ENCODE measurements around the gene TNNT3. TPM values are rescaled to one million over a fixed set of nuclear protein-coding genes. Genes with fewer than 3 reads are reported as not detected.
"Not testable (repeated sequence)": the region's sequence is repeated elsewhere in the genome, so short reads cannot be mapped to it uniquely, and the experiment has no call there.

The TNNT3 gene
- total RNA-seq, 1 experiment from 2014 or later: not detected

GRCh38 chr11:1873813-1874150, 45.7 kb upstream of the TNNT3 start:
- BruUV-seq (replicated peaks); CTCF ChIA-PET; POLR2A ChIA-PET (ENCODE audit: low non-redundant PET); DNase-seq (ENCODE audit: low spot score); H3K4me3 ChIP-seq (ENCODE audit: low read depth, low read length, poor library complexity, severe bottlenecking); H3K4me1 ChIP-seq (ENCODE audit: insufficient read depth, low read length, poor library complexity, severe bottlenecking); H3K27ac ChIP-seq (ENCODE audit: low read depth, low read length, poor library complexity, severe bottlenecking); H3K36me3 ChIP-seq (ENCODE audit: insufficient read depth, low read length, poor library complexity, severe bottlenecking); intact Hi-C loops (cut with micrococcal nuclease; ENCODE audit: unreplicated experiment); H3K9me3 ChIP-seq (ENCODE audit: low read depth, low read length, poor library complexity, severe bottlenecking): not testable (repeated sequence)
- H3K27me3 ChIP-seq (replicated peaks; ENCODE audit: insufficient read depth, low read depth, low read length, poor library complexity): peaks cover 60% of the 10 kb centered on the region
- TF ChIP-seq EZH2 (IDR thresholded peaks at IDR 0.05; ENCODE audit: borderline replicate concordance, low read depth, low read length, poor library complexity, severe bottlenecking): peak; percentile 12

GRCh38 chr11:1874441-1875092, 44.9 kb upstream of the TNNT3 start:
- BruUV-seq (replicated peaks); POLR2A ChIA-PET (ENCODE audit: low non-redundant PET); intact Hi-C loops (cut with micrococcal nuclease; ENCODE audit: unreplicated experiment); DNase-seq (ENCODE audit: low spot score); H3K4me1 ChIP-seq (ENCODE audit: insufficient read depth, low read length, poor library complexity, severe bottlenecking); H3K36me3 ChIP-seq (ENCODE audit: insufficient read depth, low read length, poor library complexity, severe bottlenecking); H3K27ac ChIP-seq (ENCODE audit: low read depth, low read length, poor library complexity, severe bottlenecking); H3K9me3 ChIP-seq (ENCODE audit: low read depth, low read length, poor library complexity, severe bottlenecking); H3K4me3 ChIP-seq (ENCODE audit: low read depth, low read length, poor library complexity, severe bottlenecking); CTCF ChIA-PET: not testable (repeated sequence)
- peak; percentile 27 for TF ChIP-seq EZH2 (IDR thresholded peaks at IDR 0.05; ENCODE audit: borderline replicate concordance, low read depth, low read length, poor library complexity, severe bottlenecking)
- peaks cover 52% of the 10 kb centered on the region for H3K27me3 ChIP-seq (replicated peaks; ENCODE audit: insufficient read depth, low read depth, low read length, poor library complexity)

DNA sequence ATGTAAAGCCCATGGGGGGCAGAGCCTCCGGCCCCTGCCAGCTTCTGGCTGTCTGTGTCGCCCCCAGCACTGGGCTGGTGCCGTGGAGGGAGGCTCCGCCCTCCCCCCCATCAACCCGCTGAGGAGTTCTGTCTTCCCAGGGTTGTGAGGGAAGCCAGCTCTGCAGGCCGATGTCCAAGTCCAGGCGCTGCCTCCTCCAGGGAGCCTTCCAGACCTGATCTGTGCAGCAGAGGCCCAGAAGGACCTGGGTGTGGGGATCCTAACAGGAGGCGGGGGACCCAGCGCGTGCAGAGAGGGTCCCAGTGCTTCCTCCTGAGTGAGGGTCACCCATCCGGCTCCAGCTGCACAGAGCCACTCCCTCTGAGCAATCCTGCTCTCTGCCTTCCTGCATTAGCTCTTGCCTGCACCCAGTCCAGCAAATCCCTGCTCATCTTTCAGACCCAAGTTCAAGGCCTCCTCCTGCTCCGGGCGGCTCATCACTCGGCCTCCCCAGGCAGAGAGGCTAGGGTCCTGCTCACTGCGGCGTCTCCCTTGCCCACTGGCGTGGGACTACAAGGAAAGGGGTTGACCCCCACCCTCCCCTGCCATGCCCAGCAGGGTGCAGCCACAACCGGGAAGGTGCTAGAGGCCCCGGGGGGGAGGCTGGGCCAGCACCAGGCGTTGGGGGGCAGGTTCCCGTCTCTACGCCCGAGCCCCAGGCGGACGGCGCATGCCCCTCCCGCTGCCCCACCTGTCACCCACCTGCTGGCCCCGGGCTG, 44.2 kb upstream of the TNNT3 start:
- H3K9me3 ChIP-seq (ENCODE audit: low read depth, low read length, poor library complexity, severe bottlenecking): no peaks in the 10 kb centered on the region
- BruUV-seq (replicated peaks): no TSS peak
- intact Hi-C loops (cut with micrococcal nuclease; ENCODE audit: unreplicated experiment): no loop called here
- H3K4me3 ChIP-seq (ENCODE audit: low read depth, low read length, poor library complexity, severe bottlenecking): no peak overlapping the region
- DNase-seq (ENCODE audit: low spot score): no peak
- TF ChIP-seq, protein P1, sequence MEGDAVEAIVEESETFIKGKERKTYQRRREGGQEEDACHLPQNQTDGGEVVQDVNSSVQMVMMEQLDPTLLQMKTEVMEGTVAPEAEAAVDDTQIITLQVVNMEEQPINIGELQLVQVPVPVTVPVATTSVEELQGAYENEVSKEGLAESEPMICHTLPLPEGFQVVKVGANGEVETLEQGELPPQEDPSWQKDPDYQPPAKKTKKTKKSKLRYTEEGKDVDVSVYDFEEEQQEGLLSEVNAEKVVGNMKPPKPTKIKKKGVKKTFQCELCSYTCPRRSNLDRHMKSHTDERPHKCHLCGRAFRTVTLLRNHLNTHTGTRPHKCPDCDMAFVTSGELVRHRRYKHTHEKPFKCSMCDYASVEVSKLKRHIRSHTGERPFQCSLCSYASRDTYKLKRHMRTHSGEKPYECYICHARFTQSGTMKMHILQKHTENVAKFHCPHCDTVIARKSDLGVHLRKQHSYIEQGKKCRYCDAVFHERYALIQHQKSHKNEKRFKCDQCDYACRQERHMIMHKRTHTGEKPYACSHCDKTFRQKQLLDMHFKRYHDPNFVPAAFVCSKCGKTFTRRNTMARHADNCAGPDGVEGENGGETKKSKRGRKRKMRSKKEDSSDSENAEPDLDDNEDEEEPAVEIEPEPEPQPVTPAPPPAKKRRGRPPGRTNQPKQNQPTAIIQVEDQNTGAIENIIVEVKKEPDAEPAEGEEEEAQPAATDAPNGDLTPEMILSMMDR (conservative IDR thresholded peaks at IDR 0.05; ENCODE audit: low read depth, low read length): no peak
- TF ChIP-seq EZH2 (IDR thresholded peaks at IDR 0.05; ENCODE audit: borderline replicate concordance, low read depth, low read length, poor library complexity, severe bottlenecking): no peak
- no peaks in the 10 kb centered on the region for H3K36me3 ChIP-seq (ENCODE audit: insufficient read depth, low read length, poor library complexity, severe bottlenecking)
- H3K27ac ChIP-seq (ENCODE audit: low read depth, low read length, poor library complexity, severe bottlenecking): no peak overlapping the region
- no peaks in the 10 kb centered on the region for H3K4me1 ChIP-seq (ENCODE audit: insufficient read depth, low read length, poor library complexity, severe bottlenecking)
- ChIA-PET POLR2A (ENCODE audit: low non-redundant PET) (no interaction called here), CTCF (no interaction called here)
- peaks cover 45% of the 10 kb centered on the region for H3K27me3 ChIP-seq (replicated peaks; ENCODE audit: insufficient read depth, low read depth, low read length, poor library complexity)

DNA sequence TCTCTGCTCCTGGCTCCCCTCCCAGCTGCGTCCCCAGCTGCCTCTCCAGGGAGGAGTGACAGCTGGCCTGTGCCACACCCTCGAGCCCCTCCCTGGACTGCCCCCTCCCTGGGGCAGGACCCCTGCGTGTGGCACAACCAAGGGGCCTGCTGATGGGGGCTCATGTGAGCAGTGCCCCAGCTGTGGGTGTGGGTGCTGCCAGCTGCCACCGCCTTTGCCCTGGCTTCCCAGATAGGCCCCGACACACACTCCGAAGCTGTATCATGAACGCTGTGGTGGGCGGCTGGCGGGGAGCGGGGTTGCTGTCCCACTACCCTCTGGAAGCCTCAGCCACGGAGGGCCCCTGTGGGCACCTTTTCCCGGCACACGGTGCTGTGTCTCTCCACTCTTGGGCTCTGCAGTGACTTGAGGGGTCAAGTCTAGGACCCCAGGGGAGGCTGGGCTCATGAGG, 43.6 kb upstream of the TNNT3 start:
- DNase-seq (ENCODE audit: low spot score); BruUV-seq (replicated peaks); H3K4me1 ChIP-seq (ENCODE audit: insufficient read depth, low read length, poor library complexity, severe bottlenecking); POLR2A ChIA-PET (ENCODE audit: low non-redundant PET); H3K4me3 ChIP-seq (ENCODE audit: low read depth, low read length, poor library complexity, severe bottlenecking); intact Hi-C loops (cut with micrococcal nuclease; ENCODE audit: unreplicated experiment); H3K27ac ChIP-seq (ENCODE audit: low read depth, low read length, poor library complexity, severe bottlenecking); H3K36me3 ChIP-seq (ENCODE audit: insufficient read depth, low read length, poor library complexity, severe bottlenecking); H3K9me3 ChIP-seq (ENCODE audit: low read depth, low read length, poor library complexity, severe bottlenecking): not testable (repeated sequence)
- CTCF ChIA-PET: interaction anchor here (0.9 kb wide), 1 partner anchor 274 kb away, joined by 4 read pairs; no protein-coding TSS in a partner anchor
- H3K27me3 ChIP-seq (replicated peaks; ENCODE audit: insufficient read depth, low read depth, low read length, poor library complexity): peaks cover 39% of the 10 kb centered on the region

Data from A673 (cell line).